Skeletal muscle tissue (tissue), 4 donors: Measurements from ENCODE around the gene PHYKPL. TPM values are rescaled to one million over a fixed set of nuclear protein-coding genes. Genes with fewer than 3 reads are reported as not detected.

Experiments
- H3K27ac ChIP-seq: one replicate; pipeline ENCODE4 v1.7.0; 2013; ENCODE audit warnings: mild to moderate bottlenecking, low read depth, low read length, inconsistent platforms
- H3K27me3 ChIP-seq, 3 donors: one replicate each; pipeline ENCODE4 v1.7.0; 2013; ENCODE audit warnings: low read length in 3 of 3; ENCODE audit not compliant: control insufficient read depth in 3 of 3, insufficient read depth in 3 of 3
- H3K36me3 ChIP-seq, 3 donors: one replicate each; pipeline ENCODE4 v1.7.0; 2013; ENCODE audit warnings: low read length in 3 of 3; ENCODE audit not compliant: control insufficient read depth in 3 of 3, insufficient read depth in 3 of 3
- H3K4me1 ChIP-seq, 3 donors: one replicate each; pipeline ENCODE4 v1.7.0; 2013; ENCODE audit warnings: low read length in 3 of 3, mild to moderate bottlenecking in 3 of 3; ENCODE audit not compliant: control insufficient read depth in 3 of 3, insufficient read depth in 3 of 3
- H3K4me3 ChIP-seq, 3 donors: one replicate each; pipeline ENCODE4 v1.7.0; 2013; ENCODE audit warnings: low read length in 3 of 3
- H3K9ac ChIP-seq, 3 donors: one replicate each; pipeline ENCODE4 v1.7.0; 2013; ENCODE audit warnings: low read length in 3 of 3, mild to moderate bottlenecking in 3 of 3, moderate library complexity in 2 of 3, low read depth in 1 of 3
- H3K9me3 ChIP-seq, 3 donors: one replicate each; pipeline ENCODE4 v1.7.0; 2013; ENCODE audit warnings: low read length in 3 of 3; ENCODE audit not compliant: control insufficient read depth in 3 of 3
- total RNA-seq: library from RNA; depleted of rRNA; stranded (reverse); fragments of >200 nt; gene quantifications from one replicate; pipeline ENCODE4 v1.2.3, GENCODE V29; 2014
- donor health status: Osteomylitis.

Gene PHYKPL
- total RNA-seq, 1 donor from 2014 or later, result 38.1 TPM

DNA sequence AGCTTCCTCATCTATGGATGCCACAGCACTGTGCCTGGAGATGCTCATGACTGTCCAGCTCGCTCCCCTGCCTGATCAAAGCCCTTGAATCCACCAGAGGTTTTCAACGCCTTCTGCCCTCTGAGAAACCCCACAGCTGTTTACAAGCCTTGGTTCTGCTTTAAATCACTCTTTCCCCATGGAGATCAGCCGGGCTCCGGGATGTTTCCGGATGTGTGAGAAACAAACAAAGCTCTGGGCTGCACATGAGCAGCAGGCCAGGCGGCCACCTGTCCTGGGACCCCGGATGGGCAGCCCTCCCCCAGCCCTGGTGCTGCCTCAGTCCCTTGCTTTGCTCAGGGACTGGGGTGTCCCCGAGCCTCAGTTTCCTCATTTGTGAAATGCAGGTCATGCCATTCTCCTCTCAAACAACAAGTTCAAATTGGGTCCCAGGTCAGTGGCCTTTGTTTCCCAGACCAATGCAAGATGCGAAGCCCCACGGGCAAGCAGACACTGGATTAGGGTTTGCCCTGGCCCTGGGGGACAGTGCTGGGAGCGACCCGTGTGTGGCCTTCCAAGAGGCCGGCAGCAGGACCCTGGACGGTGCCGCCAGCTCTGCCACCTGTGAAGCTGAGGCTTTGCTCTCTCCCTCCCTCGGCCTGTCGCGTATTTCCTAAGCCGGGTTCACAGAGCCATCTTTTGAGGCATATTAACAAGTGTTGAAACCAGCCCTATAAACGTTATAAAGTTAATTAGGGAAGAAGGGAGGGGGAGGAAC, 42.4 kb upstream of the PHYKPL start:
- H3K9ac ChIP-seq, result no peak overlapping the region
- H3K4me3 ChIP-seq, result no peak overlapping the region
- no peaks in the 10 kb centered on the region for H3K9me3 ChIP-seq
- H3K27me3 ChIP-seq, result peaks cover 0 to 19% (median 17%) of the 10 kb centered on the region in 3 donors
- H3K27ac ChIP-seq, result no peak overlapping the region
- H3K36me3 ChIP-seq, result no peaks in the 10 kb centered on the region
- peaks cover 0 to 3% (median 3%) of the 10 kb centered on the region in 3 donors for H3K4me1 ChIP-seq

DNA sequence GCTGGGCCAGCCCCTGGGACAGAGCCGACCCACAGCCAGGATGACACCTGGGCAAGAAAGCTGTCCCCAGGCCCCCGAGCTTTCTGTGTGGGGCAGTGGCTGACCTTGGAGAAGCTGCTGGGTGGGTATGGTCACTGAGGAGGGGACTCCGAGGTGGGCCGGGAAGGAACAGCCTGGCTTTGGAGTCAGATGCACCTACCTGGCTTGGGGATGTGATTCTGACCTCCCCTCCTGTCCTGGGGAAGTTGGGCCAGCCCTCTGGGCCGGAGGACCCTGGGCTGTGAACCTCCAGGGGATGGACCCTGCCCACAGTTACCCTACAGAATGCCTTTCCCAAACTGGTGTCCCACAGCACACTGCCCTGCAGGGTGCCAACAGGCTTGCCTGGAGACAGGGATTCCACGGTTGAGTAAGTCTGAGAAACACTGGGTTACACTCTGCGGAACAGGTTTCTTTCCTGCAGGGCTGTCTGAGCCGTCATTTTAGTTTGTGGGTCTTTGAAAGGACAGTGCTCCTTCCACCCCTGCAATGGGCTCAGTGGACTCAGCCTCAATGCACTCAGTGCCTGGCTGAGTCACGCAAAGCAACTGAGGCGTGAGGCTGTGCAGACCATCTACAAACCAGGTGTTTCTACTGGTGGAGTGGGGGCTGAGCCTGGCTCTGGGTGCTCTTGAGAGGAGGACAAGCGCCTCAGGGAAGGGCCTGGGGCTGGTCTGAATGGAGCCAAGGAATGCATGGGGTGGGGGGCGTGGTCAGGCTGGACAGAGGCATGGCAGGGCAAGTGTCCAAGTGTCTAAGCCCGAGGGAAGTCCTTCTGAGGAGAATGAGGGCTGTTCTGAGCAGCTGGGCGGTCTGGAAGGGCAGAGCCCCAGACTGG, 41.3 kb upstream of the PHYKPL start:
- peaks cover 0 to 15% (median 13%) of the 10 kb centered on the region in 3 donors for H3K27me3 ChIP-seq
- H3K27ac ChIP-seq, result no peak overlapping the region
- H3K9ac ChIP-seq, result no peak overlapping the region

DNA sequence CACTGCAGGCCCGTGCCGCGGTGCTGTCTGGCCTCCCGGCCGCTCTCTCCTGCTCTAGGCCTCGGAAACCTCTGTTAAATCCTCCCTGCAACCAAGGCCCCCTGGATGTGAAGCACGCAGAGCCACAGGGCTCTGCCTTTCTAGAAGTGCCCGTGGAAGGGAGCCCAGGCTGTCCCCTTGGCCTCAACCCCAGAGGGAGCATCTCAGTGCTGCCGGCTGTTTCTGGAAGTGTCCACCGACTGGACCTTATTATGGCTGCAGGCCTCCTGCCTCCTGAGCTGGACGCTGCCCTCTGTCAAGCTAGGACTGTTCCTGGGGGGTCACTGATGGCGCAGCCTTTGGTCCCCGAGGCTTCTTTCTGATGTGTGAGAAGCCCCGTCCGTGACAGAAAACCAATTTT, 40.4 kb upstream of the PHYKPL start:
- no peaks in the 10 kb centered on the region for H3K4me1 ChIP-seq
- H3K4me3 ChIP-seq, result no peak overlapping the region
- H3K27ac ChIP-seq, result no peak overlapping the region
- H3K36me3 ChIP-seq, result no peaks in the 10 kb centered on the region
- H3K9me3 ChIP-seq, result no peaks in the 10 kb centered on the region
- H3K27me3 ChIP-seq, result peaks cover 0 to 12% (median 7%) of the 10 kb centered on the region in 3 donors
- H3K9ac ChIP-seq, result no peak overlapping the region

More for the DNA sequence above, 41.3 kb upstream of the PHYKPL start:
- no peaks in the 10 kb centered on the region for H3K36me3 ChIP-seq
- H3K4me3 ChIP-seq, result no peak overlapping the region
- no peaks in the 10 kb centered on the region for H3K9me3 ChIP-seq
- H3K4me1 ChIP-seq, result no peaks in the 10 kb centered on the region

DNA sequence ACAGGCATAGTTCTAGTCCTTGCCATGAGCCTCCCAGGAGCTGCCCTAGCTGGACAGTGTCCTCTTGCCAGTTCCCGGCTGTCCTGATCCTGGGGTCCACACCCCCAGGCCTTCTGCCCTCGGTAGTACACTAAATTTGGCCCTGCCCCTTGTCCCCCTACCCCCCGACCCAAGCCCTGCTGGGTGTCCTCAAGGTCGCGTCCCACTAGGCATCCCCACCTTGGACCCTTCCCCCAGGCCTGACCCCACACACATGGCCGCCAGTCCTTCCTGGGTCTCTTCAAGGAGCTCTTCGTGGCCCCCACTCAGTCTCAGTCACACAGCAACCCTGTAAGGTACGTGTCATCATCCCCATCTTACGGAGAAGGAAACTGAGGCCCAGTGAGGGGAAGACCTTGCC, 40.0 kb upstream of the PHYKPL start:
- peaks cover 0 to 4% (median 3%) of the 10 kb centered on the region in 3 donors for H3K4me1 ChIP-seq
- H3K9ac ChIP-seq, result no peak overlapping the region
- H3K27me3 ChIP-seq, result peaks cover 0 to 7% (median 4%) of the 10 kb centered on the region in 3 donors
- H3K27ac ChIP-seq, result no peak overlapping the region
- H3K9me3 ChIP-seq, result no peaks in the 10 kb centered on the region
- no peak overlapping the region for H3K4me3 ChIP-seq
- no peaks in the 10 kb centered on the region for H3K36me3 ChIP-seq

DNA sequence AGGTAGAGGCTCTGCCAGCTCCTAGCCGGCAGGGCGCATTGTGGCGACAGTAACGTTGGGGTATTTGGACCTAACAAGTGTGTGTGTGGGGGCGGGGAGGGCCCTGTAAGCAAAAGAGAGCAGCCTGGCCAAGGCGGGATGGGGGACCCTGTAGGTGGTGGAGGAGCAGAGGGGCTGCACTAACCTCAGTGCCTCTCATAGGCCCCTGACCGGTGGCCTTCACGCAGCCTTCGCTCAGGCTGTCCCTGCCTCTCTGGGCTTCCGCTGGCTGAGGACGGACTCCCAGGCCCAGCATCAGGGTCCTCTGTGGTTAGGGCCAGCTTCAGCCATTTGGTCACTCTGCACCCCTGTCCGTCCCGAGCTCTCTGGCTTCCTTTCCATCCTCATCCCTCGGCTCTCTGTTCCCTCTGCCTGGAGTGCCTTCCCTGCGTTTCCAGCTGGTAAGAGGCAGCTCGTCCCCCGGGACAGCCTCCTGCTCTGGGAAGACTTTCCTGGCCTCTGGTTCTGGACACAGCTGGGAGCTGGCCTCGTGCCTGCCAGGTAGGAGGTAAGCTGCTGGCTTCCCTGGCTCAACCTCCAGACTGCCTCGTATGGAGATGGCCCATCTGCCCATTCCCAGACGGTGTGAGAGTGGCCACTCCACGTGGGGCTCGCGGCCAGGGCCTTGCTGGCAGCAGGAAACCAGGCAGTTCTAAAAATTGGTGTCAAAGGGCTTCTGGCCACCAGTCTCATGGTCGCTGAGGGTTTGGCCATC, 39.3 kb upstream of the PHYKPL start:
- H3K27ac ChIP-seq, result no peak overlapping the region
- H3K9ac ChIP-seq, result no peak overlapping the region
- peaks cover 0 to 6% (median 4%) of the 10 kb centered on the region in 3 donors for H3K27me3 ChIP-seq
- H3K4me3 ChIP-seq, result no peak overlapping the region
- no peaks in the 10 kb centered on the region for H3K9me3 ChIP-seq
- H3K4me1 ChIP-seq, result peaks cover 3 to 10% (median 5%) of the 10 kb centered on the region in 3 donors
- H3K36me3 ChIP-seq, result no peaks in the 10 kb centered on the region

DNA sequence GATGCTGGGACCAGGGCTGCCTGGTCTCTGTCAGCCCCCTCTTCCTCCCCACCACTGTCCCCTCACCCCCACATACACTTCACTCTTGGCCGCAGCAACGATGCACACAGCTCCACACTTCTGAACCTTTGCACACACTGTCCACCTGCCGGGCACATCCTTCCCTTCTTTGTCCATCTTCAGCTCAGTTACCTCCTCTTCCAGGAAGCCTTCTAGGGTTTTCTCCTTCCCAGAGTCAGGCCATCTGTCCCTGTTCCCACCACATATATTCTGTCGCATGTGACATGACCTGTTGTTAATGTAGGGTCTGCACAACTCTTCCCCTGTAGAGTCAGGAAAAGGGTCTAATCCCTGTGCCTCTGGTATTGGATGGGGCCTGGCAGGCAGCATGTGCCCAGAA, 38.6 kb upstream of the PHYKPL start:
- peaks cover 0 to 6% (median 4%) of the 10 kb centered on the region in 3 donors for H3K27me3 ChIP-seq

DNA sequence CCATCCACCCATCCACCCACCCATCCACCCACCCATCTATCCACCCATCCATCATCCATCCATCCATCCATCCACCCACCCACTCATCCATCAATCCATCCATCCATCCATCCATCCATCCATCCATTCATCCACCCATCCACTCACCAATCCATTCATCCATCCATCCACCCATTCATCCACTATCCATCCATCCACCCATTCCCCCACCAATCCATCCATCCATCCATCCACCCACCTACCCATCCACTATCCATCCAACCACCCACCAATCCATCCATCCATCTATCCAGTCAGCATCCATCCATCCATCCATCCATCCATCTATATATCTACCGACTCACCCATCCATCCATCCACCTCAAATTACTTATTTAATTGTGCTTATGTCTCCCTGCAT, 36.9 kb upstream of the PHYKPL start:
- no peak overlapping the region for H3K9ac ChIP-seq
- H3K4me1 ChIP-seq, result peaks cover 3 to 13% (median 5%) of the 10 kb centered on the region in 3 donors
- H3K36me3 ChIP-seq, result no peaks in the 10 kb centered on the region
- H3K27ac ChIP-seq, result no peak overlapping the region
- no peaks in the 10 kb centered on the region for H3K9me3 ChIP-seq
- no peak overlapping the region for H3K4me3 ChIP-seq
- peaks cover 0 to 6% (median 0%) of the 10 kb centered on the region in 3 donors for H3K27me3 ChIP-seq

More for the DNA sequence above, 38.6 kb upstream of the PHYKPL start:
- Histone ChIP-seq H3K4me3 (no peak overlapping the region), H3K9me3 (no peaks in the 10 kb centered on the region), H3K9ac (no peak overlapping the region), H3K4me1 (peaks cover 3 to 13% (median 5%) of the 10 kb centered on the region in 3 donors), H3K36me3 (no peaks in the 10 kb centered on the region), H3K27ac (no peak overlapping the region)

DNA sequence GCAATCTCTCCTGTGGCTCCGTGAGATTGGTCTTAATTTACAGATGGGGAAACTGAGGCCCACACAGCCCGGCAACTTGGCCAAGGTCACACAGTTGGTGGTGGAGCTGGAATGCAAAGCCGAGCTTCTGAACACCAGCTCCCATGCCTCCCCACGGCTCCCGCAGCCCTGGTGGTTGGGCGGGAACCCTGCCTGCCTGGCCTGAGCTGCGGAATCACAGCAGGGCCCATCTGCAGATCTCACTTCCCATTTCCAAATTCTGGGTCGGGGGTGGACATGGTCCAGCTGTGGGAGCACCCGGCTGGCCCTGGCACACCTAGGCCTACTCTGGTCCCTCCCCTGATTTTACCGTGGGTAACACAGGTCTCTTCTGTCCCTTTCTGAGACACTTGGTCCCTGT, 35.3 kb upstream of the PHYKPL start:
- no peaks in the 10 kb centered on the region for H3K9me3 ChIP-seq
- no peak overlapping the region for H3K9ac ChIP-seq
- H3K4me1 ChIP-seq, result peaks cover 3 to 13% (median 5%) of the 10 kb centered on the region in 3 donors
- no peak overlapping the region for H3K27ac ChIP-seq
- no peak overlapping the region for H3K4me3 ChIP-seq
- H3K36me3 ChIP-seq, result no peaks in the 10 kb centered on the region
- H3K27me3 ChIP-seq, result no peaks in the 10 kb centered on the region

DNA sequence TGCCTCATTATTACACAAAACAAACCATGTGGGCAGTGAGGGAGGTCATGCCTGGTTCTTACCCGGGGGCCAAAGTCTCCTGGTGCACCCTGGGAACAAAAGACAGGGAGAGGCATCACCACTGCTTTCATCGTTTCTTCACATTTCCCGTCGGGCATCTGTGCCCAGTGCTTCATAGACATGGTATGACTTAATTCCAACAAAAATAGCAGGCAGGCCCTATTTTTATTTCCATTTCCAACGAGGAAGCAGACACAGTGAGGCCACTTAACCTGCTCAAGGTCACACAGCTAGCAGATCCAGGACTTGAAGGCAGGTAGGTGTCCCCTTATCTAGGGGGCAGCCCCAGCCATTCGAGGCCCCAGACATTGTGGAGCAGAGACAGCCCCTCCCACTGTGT, 34.6 kb upstream of the PHYKPL start:
- peak overlapping the region in 1 of 3 donors; percentile 35 for H3K4me3 ChIP-seq
- H3K27me3 ChIP-seq, result no peaks in the 10 kb centered on the region
- H3K9ac ChIP-seq, result no peak overlapping the region
- no peaks in the 10 kb centered on the region for H3K9me3 ChIP-seq
- H3K27ac ChIP-seq, result no peak overlapping the region
- no peaks in the 10 kb centered on the region for H3K36me3 ChIP-seq
- peaks cover 3 to 13% (median 5%) of the 10 kb centered on the region in 3 donors for H3K4me1 ChIP-seq
